Measurements from ENCODE around the gene STAC3.

The STAC3 gene

DNA sequence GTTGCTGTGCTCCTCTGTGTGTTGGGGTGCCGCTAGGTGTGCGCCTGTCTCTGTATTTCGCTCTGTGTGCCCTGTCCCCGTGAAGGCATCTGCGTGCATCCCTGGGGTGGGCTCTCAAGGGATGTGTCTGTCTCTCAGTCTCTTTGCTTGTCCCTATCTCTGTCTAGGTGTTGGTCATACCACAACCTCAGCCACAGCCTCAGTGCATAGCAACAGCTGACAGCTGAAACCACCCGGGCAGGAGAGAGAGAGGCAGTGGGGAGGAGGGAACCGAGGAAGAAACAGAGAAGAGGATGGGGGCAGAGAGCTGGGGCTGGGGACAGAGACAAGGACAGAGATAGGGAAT is 35.3 kb downstream of the STAC3 start:
- no peak overlapping the region for H3K4me3 ChIP-seq (ENCODE audit: low read depth, low read length)
- ChIA-PET POLR2A (interaction anchor here (1.0 kb wide), 3 partner anchors 14 to 24 kb away, joined by 3 to 9 read pairs (median 3); partner anchors contain the start of gene SHMT2), CTCF (interaction anchor here (2.2 to 11.4 kb wide), 3 partner anchors 10 to 26 kb away, joined by 10 to 393 read pairs (median 290); partner anchors contain the start of gene SHMT2)
- DNase-seq (ENCODE audit: low read depth, low spot score), result no peak
- TF ChIP-seq, protein P1, sequence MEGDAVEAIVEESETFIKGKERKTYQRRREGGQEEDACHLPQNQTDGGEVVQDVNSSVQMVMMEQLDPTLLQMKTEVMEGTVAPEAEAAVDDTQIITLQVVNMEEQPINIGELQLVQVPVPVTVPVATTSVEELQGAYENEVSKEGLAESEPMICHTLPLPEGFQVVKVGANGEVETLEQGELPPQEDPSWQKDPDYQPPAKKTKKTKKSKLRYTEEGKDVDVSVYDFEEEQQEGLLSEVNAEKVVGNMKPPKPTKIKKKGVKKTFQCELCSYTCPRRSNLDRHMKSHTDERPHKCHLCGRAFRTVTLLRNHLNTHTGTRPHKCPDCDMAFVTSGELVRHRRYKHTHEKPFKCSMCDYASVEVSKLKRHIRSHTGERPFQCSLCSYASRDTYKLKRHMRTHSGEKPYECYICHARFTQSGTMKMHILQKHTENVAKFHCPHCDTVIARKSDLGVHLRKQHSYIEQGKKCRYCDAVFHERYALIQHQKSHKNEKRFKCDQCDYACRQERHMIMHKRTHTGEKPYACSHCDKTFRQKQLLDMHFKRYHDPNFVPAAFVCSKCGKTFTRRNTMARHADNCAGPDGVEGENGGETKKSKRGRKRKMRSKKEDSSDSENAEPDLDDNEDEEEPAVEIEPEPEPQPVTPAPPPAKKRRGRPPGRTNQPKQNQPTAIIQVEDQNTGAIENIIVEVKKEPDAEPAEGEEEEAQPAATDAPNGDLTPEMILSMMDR (IDR thresholded peaks at IDR 0.05; ENCODE audit: insufficient read depth, low read length, missing control alignments), result no peak

DNA sequence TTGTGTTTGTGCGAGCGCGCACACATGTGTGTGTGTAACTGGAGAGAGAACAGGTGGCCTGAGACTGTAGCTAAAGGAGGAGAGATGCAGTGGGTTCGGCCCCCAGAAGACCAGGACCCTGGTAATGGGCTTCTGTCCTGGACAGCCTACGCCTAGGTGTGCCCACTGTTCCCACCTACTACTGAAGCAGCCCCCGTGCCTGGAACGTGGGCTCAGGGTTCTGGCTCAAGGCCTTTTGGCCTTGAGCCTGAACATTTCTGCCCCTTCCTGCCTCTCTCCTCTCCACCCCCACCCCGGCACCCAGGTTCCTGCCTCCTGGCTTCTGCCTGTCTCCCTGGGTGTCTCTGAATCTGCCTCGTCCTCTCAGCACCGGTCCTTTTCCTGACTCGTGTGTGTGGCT is 35.9 kb downstream of the STAC3 start:
- POLR2A ChIA-PET, result interaction anchor here (1.1 to 2.3 kb wide), 2 partner anchors 25 to 26 kb away, joined by 3 to 16 read pairs; no protein-coding TSS in a partner anchor
- H3K4me3 ChIP-seq (ENCODE audit: low read depth, low read length), result no peak overlapping the region
- CTCF ChIA-PET, result interaction anchor here (1.1 to 11.4 kb wide), 17 partner anchors 9 to 271 kb away, joined by 3 to 393 read pairs (median 16); partner anchors contain the start of genes SHMT2, STAC3 and STAT6
- TF ChIP-seq, protein P1 (IDR thresholded peaks at IDR 0.05; ENCODE audit: insufficient read depth, low read length, missing control alignments), result no peak
- DNase-seq (ENCODE audit: low read depth, low spot score), result no peak

GRCh38 chr12:57214398-57214781 is 36.6 kb downstream of the STAC3 start:
- ChIA-PET CTCF (interaction anchor here (0.6 to 11.4 kb wide), 43 partner anchors 9 to 290 kb away, joined by 3 to 393 read pairs (median 5); partner anchors contain the start of genes GLI1, INHBE, LRP1 and SHMT2), POLR2A (interaction anchor here (0.9 to 2.3 kb wide), 6 partner anchors 12 to 27 kb away, joined by 3 to 16 read pairs (median 4); partner anchors contain the start of gene SHMT2)
- TF ChIP-seq, protein P1 (IDR thresholded peaks at IDR 0.05; ENCODE audit: insufficient read depth, low read length, missing control alignments), result peak; percentile 73
- no peak overlapping the region for H3K4me3 ChIP-seq (ENCODE audit: low read depth, low read length)
- no peak for DNase-seq (ENCODE audit: low read depth, low spot score)

DNA sequence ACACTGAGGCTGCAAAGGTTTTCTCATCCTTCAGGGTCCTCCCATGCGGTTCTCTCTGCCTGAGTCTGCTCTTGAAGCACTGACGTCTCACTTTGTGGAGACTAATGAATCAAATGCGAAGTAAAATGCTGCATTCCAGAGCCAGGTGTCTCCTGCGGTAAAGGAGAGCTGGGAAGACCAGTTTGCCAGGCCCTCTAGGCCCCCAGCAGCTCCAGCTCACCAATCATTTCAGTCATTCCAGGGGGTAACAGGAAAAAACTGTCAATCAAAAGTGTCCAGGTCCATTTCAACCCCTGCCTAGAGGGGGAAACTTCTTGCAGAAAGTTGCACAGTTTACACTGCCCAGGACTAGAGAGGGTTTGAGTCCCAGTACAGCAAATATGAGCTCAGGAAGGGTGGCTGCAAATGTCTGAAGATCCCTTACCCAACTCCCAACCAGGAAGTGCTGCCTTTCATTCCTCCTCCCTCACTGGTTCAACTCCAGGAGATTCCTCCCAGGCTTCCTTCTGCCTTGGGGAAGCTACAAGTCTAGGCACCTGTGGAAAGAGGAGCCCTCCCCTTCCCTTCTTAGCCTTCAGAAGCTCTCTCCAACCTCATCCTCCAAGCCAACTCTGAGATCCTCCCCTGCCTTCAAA is 37.1 kb downstream of the STAC3 start:
- ChIA-PET POLR2A (interaction anchor here (0.5 to 2.3 kb wide), 9 partner anchors 12 to 63 kb away, joined by 3 to 16 read pairs (median 3); partner anchors contain the start of gene SHMT2), CTCF (interaction anchor here (0.6 to 11.4 kb wide), 44 partner anchors 8 to 323 kb away, joined by 3 to 393 read pairs (median 4); partner anchors contain the start of genes GLI1, INHBE, LRP1 and SHMT2)
- DNase-seq (ENCODE audit: low read depth, low spot score), result no peak
- TF ChIP-seq, protein P1 (IDR thresholded peaks at IDR 0.05; ENCODE audit: insufficient read depth, low read length, missing control alignments), result no peak
- no peak overlapping the region for H3K4me3 ChIP-seq (ENCODE audit: low read depth, low read length)

DNA sequence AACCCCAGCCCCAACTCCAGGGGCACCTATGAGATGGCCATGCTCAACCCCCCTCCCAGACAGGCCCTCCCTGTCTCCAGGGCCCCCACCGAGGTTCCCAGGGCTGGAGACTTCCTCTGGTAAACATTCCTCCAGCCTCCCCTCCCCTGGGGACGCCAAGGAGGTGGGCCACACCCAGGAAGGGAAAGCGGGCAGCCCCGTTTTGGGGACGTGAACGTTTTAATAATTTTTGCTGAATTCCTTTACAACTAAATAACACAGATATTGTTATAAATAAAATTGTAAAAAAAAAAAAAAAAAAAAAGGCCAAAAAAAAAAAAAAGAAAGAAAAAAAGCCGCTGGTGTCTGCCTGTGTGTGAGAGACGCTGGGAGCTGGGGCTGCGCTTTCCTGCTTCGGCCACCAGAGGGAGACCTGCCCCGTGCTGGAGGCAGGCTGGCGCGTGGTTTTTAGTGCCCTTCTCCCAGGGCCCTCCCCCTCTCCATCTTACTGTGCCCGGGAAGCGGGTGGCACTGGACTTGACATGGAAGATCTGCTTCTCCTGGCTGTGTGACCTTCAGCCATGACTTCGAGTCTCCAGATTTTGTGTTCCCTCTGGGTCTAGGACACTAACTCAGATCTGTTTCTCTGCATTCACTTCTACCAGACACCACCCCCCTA is 37.8 kb downstream of the STAC3 start:
- H3K4me3 ChIP-seq (ENCODE audit: low read depth, low read length), result no peak overlapping the region
- POLR2A ChIA-PET, result interaction anchor here (0.5 to 2.3 kb wide), 9 partner anchors 11 to 85 kb away, joined by 3 to 16 read pairs (median 3); partner anchors contain the start of gene SHMT2
- no peak for DNase-seq (ENCODE audit: low read depth, low spot score)
- TF ChIP-seq, protein P1 (IDR thresholded peaks at IDR 0.05; ENCODE audit: insufficient read depth, low read length, missing control alignments), result peak; percentile 89
- CTCF ChIA-PET, result interaction anchor here (0.6 to 11.4 kb wide), 32 partner anchors 13 to 324 kb away, joined by 3 to 393 read pairs (median 7); partner anchors contain the start of genes GLI1, INHBE, LRP1 and SHMT2

Data from AG04449 (cell line).